H1 (cell line): Measurements from ENCODE around the gene SERP1. TPM values are rescaled to one million over a fixed set of nuclear protein-coding genes. Genes with fewer than 3 reads are reported as not detected.

Experiments used
- CTCF ChIA-PET: fragments of 300-600 bp; sonication (Branson Sonifier 250); formaldehyde crosslinking; loops from one replicate; lab custom pipeline; 2021; ENCODE audit not compliant: partially characterized antibody; lab: Charles Lee
- POLR2A ChIA-PET: fragments of 300-600 bp; sonication (Branson Sonifier 250); formaldehyde crosslinking; loops from one replicate; lab custom pipeline; 2021; ENCODE audit warnings: inconsistent platforms; ENCODE audit not compliant: partially characterized antibody; lab: Charles Lee
- DNase-seq, 2 experiments: peaks; one replicate each; pipeline versions ENCODE4 v3.0.0 to v3.0.0-alpha.2; 2010 to 2022; ENCODE audit warnings: low spot score in 2 of 2, low read depth in 1 of 2, mixed read lengths in 1 of 2
- FAIRE-seq: peaks from 2 replicates; lab custom pipeline; 2011; peaks lifted over from hg19 to GRCh38; lab: Jason Lieb, UNC
- H2AFZ ChIP-seq: 2 replicates; pipeline ENCODE4 v1.8.1; 2012; ENCODE audit warnings: low read length, inconsistent platforms
- H2AK5ac ChIP-seq: 2 replicates; pipeline ENCODE4 v1.6.1; 2013; ENCODE audit warnings: low read depth, low read length
- H2BK120ac ChIP-seq: replicated peaks from 2 replicates; pipeline ENCODE3; 2013; ENCODE audit warnings: low read depth, low read length, inconsistent platforms
- H2BK12ac ChIP-seq: 2 replicates; pipeline ENCODE4 v1.6.1; 2013; ENCODE audit warnings: low read depth, low read length
- H2BK15ac ChIP-seq: 2 replicates; pipeline ENCODE4 v1.6.1; 2013; ENCODE audit warnings: low read length
- H2BK20ac ChIP-seq: 2 replicates; pipeline ENCODE4 v1.6.1; 2013; ENCODE audit warnings: low read length
- H2BK5ac ChIP-seq: 2 replicates; pipeline ENCODE4 v1.6.1; 2013; ENCODE audit warnings: low read depth, low read length
- H3K14ac ChIP-seq: 2 replicates; pipeline ENCODE4 v1.6.1; 2013; ENCODE audit warnings: inconsistent platforms; ENCODE audit not compliant: insufficient read length
- H3K18ac ChIP-seq: 2 replicates; pipeline ENCODE4 v1.6.1; 2013; ENCODE audit warnings: low read length; ENCODE audit errors: extremely low read depth
- H3K23ac ChIP-seq: 2 replicates; pipeline ENCODE4 v1.6.1; 2013; ENCODE audit warnings: inconsistent platforms; ENCODE audit not compliant: insufficient read length
- H3K23me2 ChIP-seq: 2 replicates; pipeline ENCODE4 v1.6.1; 2013; ENCODE audit warnings: low read depth, low read length
- H3K27ac ChIP-seq: 2 replicates; pipeline ENCODE4 v1.6.1; 2011; ENCODE audit warnings: low read depth, low read length, inconsistent platforms
- H3K27me3 ChIP-seq, 4 experiments: replicated peaks in 1 of 4; 1 replicate in 1 of 4; 2 replicates in 3 of 4; pipeline versions ENCODE4 v1.6.1 to v1.8.1; 2011 to 2013; ENCODE audit warnings: low read length in 3 of 4, mild to moderate bottlenecking in 3 of 4, inconsistent platforms in 2 of 4, mixed read lengths in 2 of 4, moderate library complexity in 1 of 4; ENCODE audit not compliant: control insufficient read depth in 3 of 4, insufficient read depth in 3 of 4; ENCODE audit errors: extremely low read depth in 1 of 4
- H3K36me3 ChIP-seq, 4 experiments: 2 replicates each; pipeline versions ENCODE4 v1.6.1 to v1.8.1; 2011 to 2013; ENCODE audit warnings: mild to moderate bottlenecking in 4 of 4, low read length in 3 of 4, moderate library complexity in 2 of 4, control low read depth in 1 of 4, inconsistent platforms in 1 of 4; ENCODE audit not compliant: insufficient read depth in 4 of 4, control insufficient read depth in 2 of 4
- H3K4ac ChIP-seq: replicated peaks from 2 replicates; pipeline ENCODE3; 2013; ENCODE audit warnings: low read length, low read depth, mixed read lengths, inconsistent platforms; ENCODE audit not compliant: insufficient read length
- H3K4me1 ChIP-seq, 4 experiments: replicated peaks in 1 of 4; 1 replicate in 1 of 4; 2 replicates in 3 of 4; pipeline versions ENCODE4 v1.6.1 to v1.8.1; 2011 to 2013; ENCODE audit warnings: low read length in 3 of 4, inconsistent platforms in 2 of 4, mixed read lengths in 1 of 4; ENCODE audit not compliant: insufficient read depth in 4 of 4, control insufficient read depth in 3 of 4
- H3K4me2 ChIP-seq, 2 experiments: 2 replicates each; pipeline versions ENCODE4 v1.6.1 to v1.8.1; 2011 to 2013; ENCODE audit warnings: low read depth in 2 of 2, low read length in 2 of 2, control low read depth in 1 of 2, inconsistent platforms in 1 of 2, mild to moderate bottlenecking in 1 of 2; ENCODE audit not compliant: insufficient read depth in 1 of 2
- H3K4me3 ChIP-seq, 4 experiments: fragments of 200-600, 300-600 bp in 1 of 4; sonication (generic), shearing (Covaris generic), sonication (Bioruptor Twin) in 1 of 4; 2 replicates each; pipeline versions ENCODE4 v1.5.1 to v1.8.1; 2011 to 2016; ENCODE audit warnings: low read length in 4 of 4, low read depth in 3 of 4, control low read depth in 2 of 4, inconsistent platforms in 2 of 4, mild to moderate bottlenecking in 2 of 4, mixed read lengths in 1 of 4, moderate library complexity in 1 of 4; ENCODE audit not compliant: insufficient read depth in 2 of 4; ENCODE audit errors: extremely low read depth in 1 of 4
- H3K56ac ChIP-seq: replicated peaks from 2 replicates; pipeline ENCODE3; 2013; ENCODE audit warnings: low read depth, mild to moderate bottlenecking, mixed read lengths, low read length, inconsistent platforms; ENCODE audit not compliant: insufficient read length
- H3K79me1 ChIP-seq: 2 replicates; pipeline ENCODE4 v1.6.1; 2013; ENCODE audit warnings: low read depth, low read length, control low read depth
- H3K79me2 ChIP-seq, 2 experiments: 2 replicates each; pipeline versions ENCODE4 v1.6.1 to v1.8.1; 2012 to 2013; ENCODE audit warnings: low read length in 2 of 2, mild to moderate bottlenecking in 2 of 2, inconsistent platforms in 1 of 2; ENCODE audit not compliant: insufficient read depth in 2 of 2, control insufficient read depth in 1 of 2
- H3K9ac ChIP-seq, 4 experiments: replicated peaks in 1 of 4; 1 replicate in 1 of 4; 2 replicates in 3 of 4; pipeline versions ENCODE4 v1.6.1 to v1.8.1; 2011 to 2013; ENCODE audit warnings: low read depth in 3 of 4, low read length in 3 of 4, control low read depth in 2 of 4, mild to moderate bottlenecking in 2 of 4, moderate library complexity in 2 of 4, inconsistent platforms in 1 of 4; ENCODE audit errors: extremely low read depth in 1 of 4
- H3K9me3 ChIP-seq, 2 experiments: 2 replicates each; pipeline versions ENCODE4 v1.6.1 to v1.8.1; 2012 to 2013; ENCODE audit warnings: mild to moderate bottlenecking in 2 of 2, moderate library complexity in 2 of 2, control low read depth in 1 of 2, inconsistent platforms in 1 of 2, low read depth in 1 of 2, low read length in 1 of 2, mixed read lengths in 1 of 2; ENCODE audit not compliant: insufficient read depth in 2 of 2
- H4K20me1 ChIP-seq, 2 experiments: replicated peaks in 1 of 2; 2 replicates each; pipeline versions ENCODE3 to v1.8.1; 2011 to 2013; ENCODE audit warnings: inconsistent platforms in 2 of 2, low read length in 2 of 2, mild to moderate bottlenecking in 1 of 2; ENCODE audit not compliant: insufficient read depth in 2 of 2, control insufficient read depth in 1 of 2
- H4K5ac ChIP-seq: 2 replicates; pipeline ENCODE4 v1.6.1; 2013; ENCODE audit warnings: low read length, low read depth, mixed read lengths, inconsistent platforms; ENCODE audit not compliant: insufficient read length
- H4K8ac ChIP-seq: 2 replicates; pipeline ENCODE4 v1.8.0; 2013; ENCODE audit warnings: mild to moderate bottlenecking, moderate library complexity, low read length, inconsistent platforms; ENCODE audit not compliant: insufficient read depth; ENCODE audit errors: extremely low read depth
- H4K91ac ChIP-seq: replicated peaks from 2 replicates; pipeline ENCODE3; 2013; ENCODE audit warnings: low read length, mixed read lengths, inconsistent platforms; ENCODE audit not compliant: insufficient read length
- JUN ChIP-seq: IDR thresholded peaks from 2 replicates; pipeline ENCODE4 v1.6.1; 2011; ENCODE audit warnings: low read depth, mild to moderate bottlenecking, improper control_type of control experiment, low read length
- WGBS, 2 experiments: shearing (Covaris generic) in 1 of 2; methylation state at CpG; one replicate each; pipeline versions ENCODE4 v1.1.6 to v1.1.7; 2013 to 2015; ENCODE audit warnings: low lambda C conversion rate in 2 of 2, mixed read lengths in 2 of 2, inconsistent platforms in 1 of 2, low coverage in 1 of 2, missing lambda C conversion rate in 1 of 2; ENCODE audit not compliant: insufficient replicate concordance in 2 of 2, insufficient coverage in 1 of 2, insufficient read length in 1 of 2; ENCODE audit errors: extremely low coverage in 1 of 2, missing lambda C conversion rate in 1 of 2; 5-methylcytosine and 5-hydroxymethylcytosine counted together
- polyA plus RNA-seq, 7 experiments: library from polyadenylated mRNA; depleted of rRNA in 3 of 7; stranded (reverse) in 5 of 7; unstranded in 2 of 7; fragments of >200 nt in 5 of 7; fragments of 200-250 nt in 2 of 7; gene quantifications; 1 replicate in 5 of 7; 2 replicates in 1 of 7; 4 replicates in 1 of 7; pipeline versions ENCODE4 v1.2.1 to v1.2.3, GENCODE V29; 2011 to 2013; ENCODE audit warnings: missing spikeins in 2 of 7, mixed read lengths in 2 of 7
- total RNA-seq: library from RNA; stranded (reverse); fragmentation: NEBNext Ultra II Directional; extraction: Animal tissue kit (Norgen Biotek cat#: 25700); gene quantifications from 2 replicates; pipeline ENCODE4 v1.2.1, GENCODE V29; 2021

The SERP1 gene
- total and polyA plus RNA-seq, 2 of the 8 experiments (the other 6 are each of a cell fraction or from before 2014, with no cell fraction given): 90.3 to 98.2 TPM

- Histone ChIP-seq H4K91ac (no peak overlapping the region), H2AFZ (no peak overlapping the region), H2BK120ac (no peak overlapping the region), H2AK5ac (no peak overlapping the region), H3K4ac (no peak overlapping the region), H3K9me3 (no peaks in the 10 kb centered on the region), H3K27me3 (no peaks in the 10 kb centered on the region), H4K5ac (no peak overlapping the region), H4K8ac (no peak overlapping the region), H3K56ac (no peak overlapping the region), H3K4me3 (no peak overlapping the region), H3K18ac (no peak overlapping the region), H3K4me1 (peaks cover 0 to 7% (median 0%) of the 10 kb centered on the region in 4 experiments; a peak in 1 of 7 replicates), H4K20me1 (no peaks in the 10 kb centered on the region), H3K9ac (no peak overlapping the region), H2BK20ac (no peak overlapping the region), H3K14ac (no peak overlapping the region), H3K79me2 (no peaks in the 10 kb centered on the region), H2BK5ac (no peak overlapping the region), H3K79me1 (no peaks in the 10 kb centered on the region), H2BK15ac (no peak overlapping the region), H3K23ac (no peak overlapping the region), H3K27ac (no peak overlapping the region), H2BK12ac (no peak overlapping the region), H3K23me2 (no peaks in the 10 kb centered on the region), H3K4me2 (no peak overlapping the region), H3K36me3 (no peaks in the 10 kb centered on the region)
- FAIRE-seq: no peak
- ChIA-PET POLR2A (no interaction called here), CTCF (no interaction called here)
- 87% methylated on average over 2 of the region's 2 CpGs; no CpG with 5 or more reads in 1 of the 2 experiments for WGBS, 2 experiments
- DNase-seq: no peak
- TF ChIP-seq JUN: no peak
Observed at GRCh38 chr3:150509780-150510179, 36.5 kb downstream of the SERP1 start.
